HepG2 (cell line): ENCODE results near the gene PIGC. TPM values are rescaled to one million over a fixed set of nuclear protein-coding genes. Genes with fewer than 3 reads are reported as not detected.

Experiments used
- ATAC-seq: fragments of 200-7000 bp; cut with Tn5 transposase; 3 replicates; pipeline ENCODE4 v1.9.1; 2020; ENCODE audit warnings: mild to moderate bottlenecking, moderate library complexity
- BruUV-seq: library from RNA; stranded (reverse); fragments of 400-500 nt; replicated peaks from 2 replicates; lab custom pipeline; 2021; lab: Mats Ljungman, UMichigan
- CTCF ChIA-PET: fragments of 300-600 bp; formaldehyde crosslinking; extraction: SDS; loops from one replicate; lab custom pipeline; 2021; ENCODE audit warnings: low total read pairs, inconsistent platforms, low intra/inter-chr PET ratio; lab: Yijun Ruan, JAX
- POLR2A ChIA-PET: fragments of 350-600 bp; sonication (Branson Sonifier 250); formaldehyde crosslinking; loops from one replicate; lab custom pipeline; 2020; ENCODE audit warnings: antibody characterized with exemption, inconsistent platforms; lab: Yijun Ruan, JAX
- DNase-seq: peaks from one replicate; pipeline ENCODE4 v3.0.0-alpha.2; 2015; ENCODE audit warnings: low spot score
- FAIRE-seq: peaks from 3 replicates; lab custom pipeline; 2011; peaks lifted over from hg19 to GRCh38; lab: Jason Lieb, UNC
- H2AFZ ChIP-seq: one replicate; pipeline ENCODE4 v1.6.1; 2011; ENCODE audit warnings: low read length, inconsistent platforms
- H3K27ac ChIP-seq: fragments of 300-600 bp; 3 replicates; pipeline ENCODE4 v1.8.0; 2011; ENCODE audit warnings: mixed run types, mild to moderate bottlenecking, mixed read lengths, low read length, inconsistent platforms; ENCODE audit not compliant: insufficient read depth; ENCODE audit errors: extremely low read length
- H3K27me3 ChIP-seq, 2 experiments: fragments of 200-600 bp in 1 of 2; 2 replicates in 1 of 2; 3 replicates in 1 of 2; pipeline versions ENCODE4 v1.6.0 to v1.8.0; 2011; ENCODE audit warnings: low read length in 2 of 2, mild to moderate bottlenecking in 2 of 2, moderate library complexity in 2 of 2, inconsistent platforms in 1 of 2; ENCODE audit not compliant: insufficient read depth in 2 of 2, control insufficient read depth in 1 of 2
- H3K36me3 ChIP-seq, 2 experiments: fragments of 200-600 bp in 1 of 2; replicated peaks in 1 of 2; 2 replicates in 1 of 2; 3 replicates in 1 of 2; pipeline versions ENCODE4 v1.5.1 to v1.8.0; 2011; ENCODE audit warnings: low read length in 2 of 2, inconsistent platforms in 1 of 2; ENCODE audit not compliant: insufficient read depth in 2 of 2, control insufficient read depth in 1 of 2
- H3K4me1 ChIP-seq: 2 replicates; pipeline ENCODE4 v1.5.1; 2012; ENCODE audit warnings: low read length, inconsistent platforms; ENCODE audit not compliant: insufficient read depth
- H3K4me2 ChIP-seq: 2 replicates; pipeline ENCODE4 v1.6.0; 2011; ENCODE audit warnings: low read depth, low read length, inconsistent platforms
- H3K4me3 ChIP-seq, 3 experiments: fragments of 200-600 bp in 1 of 3; sonication (generic), shearing (Covaris generic) in 1 of 3; replicated peaks in 1 of 3; 2 replicates each; pipeline ENCODE4 v1.5.1; 2011 to 2016; ENCODE audit warnings: low read length in 3 of 3, inconsistent platforms in 2 of 3, low read depth in 2 of 3, mild to moderate bottlenecking in 2 of 3, control low read depth in 1 of 3, mixed read lengths in 1 of 3; ENCODE audit not compliant: insufficient read depth in 1 of 3
- H3K79me2 ChIP-seq: one replicate; pipeline ENCODE4 v1.6.1; 2011; ENCODE audit warnings: low read length, inconsistent platforms; ENCODE audit not compliant: insufficient read depth
- H3K9ac ChIP-seq: 2 replicates; pipeline ENCODE4 v1.6.0; 2011; ENCODE audit warnings: mild to moderate bottlenecking, low read depth, low read length, inconsistent platforms; ENCODE audit not compliant: insufficient read depth
- H3K9me3 ChIP-seq: 2 replicates; pipeline ENCODE4 v1.5.1; 2012; ENCODE audit warnings: mild to moderate bottlenecking, low read length
- H4K20me1 ChIP-seq: 2 replicates; pipeline ENCODE4 v1.6.0; 2011; ENCODE audit warnings: inconsistent platforms, mild to moderate bottlenecking, low read length, moderate library complexity; ENCODE audit not compliant: insufficient read depth
- ATM ChIP-seq: fragments of 450-650 bp; IDR thresholded peaks from 2 replicates; pipeline ENCODE4 v1.7.1; 2017; ENCODE audit warnings: mild to moderate bottlenecking, borderline replicate concordance
- HHEX ChIP-seq: IDR thresholded peaks from 2 replicates; pipeline ENCODE4 v1.6.1; 2016; ENCODE audit warnings: control low read depth
- HOXD1 ChIP-seq: sonication (generic); formaldehyde crosslinking; IDR thresholded peaks from 2 replicates; pipeline ENCODE4 v1.5.0; 2020; ENCODE audit warnings: missing genetic modification reagents
- RAD51 ChIP-seq: fragments of 450-650 bp; IDR thresholded peaks from 2 replicates; pipeline ENCODE4 v1.6.1; 2016; ENCODE audit warnings: borderline replicate concordance
- RBFOX2 ChIP-seq: fragments of 200-400 bp; formaldehyde crosslinking; IDR thresholded peaks from 2 replicates; pipeline ENCODE4 v1.6.1; 2017; ENCODE audit warnings: low read depth, mild to moderate bottlenecking, low read length
- ZFX ChIP-seq: sonication (generic); formaldehyde crosslinking; IDR thresholded peaks from 2 replicates; pipeline ENCODE4 v1.4.0; 2020; ENCODE audit warnings: mild to moderate bottlenecking, low read depth, missing genetic modification reagents, moderate library complexity
- ZMYM2 ChIP-seq: sonication (generic); formaldehyde crosslinking; IDR thresholded peaks from 2 replicates; pipeline ENCODE4 v1.8.0; 2022; ENCODE audit warnings: mild to moderate bottlenecking, missing genetic modification reagents
- ZNF317 ChIP-seq: sonication (generic); formaldehyde crosslinking; IDR thresholded peaks from 2 replicates; pipeline ENCODE4 v1.5.0; 2020; ENCODE audit warnings: mild to moderate bottlenecking, missing genetic modification reagents
- ZNF484 ChIP-seq: sonication (generic); formaldehyde crosslinking; IDR thresholded peaks from 2 replicates; pipeline ENCODE4 v1.5.1; 2020; ENCODE audit warnings: mild to moderate bottlenecking, low read depth, missing genetic modification reagents, borderline replicate concordance
- ZNF558 ChIP-seq: sonication (generic); formaldehyde crosslinking; IDR thresholded peaks from 2 replicates; pipeline ENCODE4 v1.9.0; 2022; ENCODE audit warnings: mild to moderate bottlenecking, missing genetic modification reagents, borderline replicate concordance
- ZNF720 ChIP-seq: sonication (generic); formaldehyde crosslinking; IDR thresholded peaks from 2 replicates; pipeline ENCODE4 v1.4.0; 2020; ENCODE audit warnings: missing genetic modification reagents
- ZNF839 ChIP-seq: sonication (generic); formaldehyde crosslinking; IDR thresholded peaks from 2 replicates; pipeline ENCODE4 v1.4.0; 2020; ENCODE audit warnings: missing genetic modification reagents, mild to moderate bottlenecking, borderline replicate concordance
- WGBS: methylation state at CpG from one replicate; pipeline ENCODE4 v1.1.6; 2017; ENCODE audit warnings: low lambda C conversion rate; 5-methylcytosine and 5-hydroxymethylcytosine counted together
- in situ Hi-C: cut with HindIII; loops from 2 replicates; pipeline ENCODE4 v1.10.0; 2017; ENCODE audit warnings: low pct_unique_long_range_greater_than_20kb; ENCODE audit not compliant: extremely low pct_ligation_motif_present
- intact Hi-C: fragments of 100-400 bp; cut with micrococcal nuclease; formaldehyde crosslinking; loops from one replicate; pipeline ENCODE4 v1.10.0; 2022; ENCODE audit not compliant: unreplicated experiment
- polyA plus RNA-seq, 8 experiments: library from polyadenylated mRNA; depleted of rRNA in 3 of 8; stranded (reverse) in 7 of 8; unstranded in 1 of 8; fragments of >200 nt; fragmentation: Illumina TruSeq in 4 of 8; extraction: Trizol in 4 of 8; gene quantifications; 2 replicates each; pipeline versions ENCODE4 v1.2.1 to v1.2.3, GENCODE V29; 2011 to 2016; ENCODE audit warnings: low read depth in 4 of 8, missing spikeins in 1 of 8, mixed read lengths in 1 of 8; ENCODE audit not compliant: insufficient read depth in 1 of 8
- total RNA-seq, 5 experiments: library from RNA; depleted of rRNA; stranded (reverse); fragments of >200 nt; fragmentation: Illumina TruSeq; extraction: Trizol; gene quantifications; 2 replicates each; pipeline ENCODE4 v1.2.3, GENCODE V29; 2016; ENCODE audit warnings: low read depth in 1 of 5
- TF ChIP-seq, protein P1 (sequence below): sonication (generic); formaldehyde crosslinking; IDR thresholded peaks from 2 replicates; pipeline ENCODE4 v1.5.1; 2020; ENCODE audit warnings: mild to moderate bottlenecking, missing genetic modification reagents, borderline replicate concordance
- TF ChIP-seq, protein P2 (sequence below): IDR thresholded peaks from 2 replicates; pipeline ENCODE4 v1.6.1; 2016; ENCODE audit warnings: missing biosample characterization, missing genetic modification reagents, low read depth
- TF ChIP-seq, protein P3 (sequence below): sonication (generic); formaldehyde crosslinking; IDR thresholded peaks from 2 replicates; pipeline ENCODE4 v1.5.0; 2020; ENCODE audit warnings: missing genetic modification reagents

The PIGC gene
- total and polyA plus RNA-seq, 2 of the 13 experiments (the other 11 are each of a cell fraction or from before 2014, with no cell fraction given) = 26.7 to 29.5 TPM

DNA sequence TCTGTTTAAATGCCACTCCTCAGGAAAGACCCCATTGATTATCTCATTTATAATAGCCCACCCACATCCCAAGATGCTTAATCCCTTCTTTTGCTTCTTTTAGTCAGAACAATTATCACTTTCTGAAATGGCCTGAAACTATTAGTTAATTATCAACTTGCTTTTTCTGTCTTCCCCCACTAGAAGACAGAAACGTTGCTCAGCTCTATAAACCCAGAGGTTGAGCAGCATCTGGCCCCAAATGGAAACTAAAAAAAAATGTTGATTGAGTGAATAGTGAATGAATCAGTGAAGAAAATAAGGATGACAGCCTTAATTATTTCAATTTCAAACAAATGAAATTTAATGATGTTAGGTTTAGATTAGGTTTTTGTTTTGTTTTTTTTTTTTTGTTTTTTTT is 38.2 kb upstream of the PIGC start (continued):
- TF ChIP-seq, protein P1, sequence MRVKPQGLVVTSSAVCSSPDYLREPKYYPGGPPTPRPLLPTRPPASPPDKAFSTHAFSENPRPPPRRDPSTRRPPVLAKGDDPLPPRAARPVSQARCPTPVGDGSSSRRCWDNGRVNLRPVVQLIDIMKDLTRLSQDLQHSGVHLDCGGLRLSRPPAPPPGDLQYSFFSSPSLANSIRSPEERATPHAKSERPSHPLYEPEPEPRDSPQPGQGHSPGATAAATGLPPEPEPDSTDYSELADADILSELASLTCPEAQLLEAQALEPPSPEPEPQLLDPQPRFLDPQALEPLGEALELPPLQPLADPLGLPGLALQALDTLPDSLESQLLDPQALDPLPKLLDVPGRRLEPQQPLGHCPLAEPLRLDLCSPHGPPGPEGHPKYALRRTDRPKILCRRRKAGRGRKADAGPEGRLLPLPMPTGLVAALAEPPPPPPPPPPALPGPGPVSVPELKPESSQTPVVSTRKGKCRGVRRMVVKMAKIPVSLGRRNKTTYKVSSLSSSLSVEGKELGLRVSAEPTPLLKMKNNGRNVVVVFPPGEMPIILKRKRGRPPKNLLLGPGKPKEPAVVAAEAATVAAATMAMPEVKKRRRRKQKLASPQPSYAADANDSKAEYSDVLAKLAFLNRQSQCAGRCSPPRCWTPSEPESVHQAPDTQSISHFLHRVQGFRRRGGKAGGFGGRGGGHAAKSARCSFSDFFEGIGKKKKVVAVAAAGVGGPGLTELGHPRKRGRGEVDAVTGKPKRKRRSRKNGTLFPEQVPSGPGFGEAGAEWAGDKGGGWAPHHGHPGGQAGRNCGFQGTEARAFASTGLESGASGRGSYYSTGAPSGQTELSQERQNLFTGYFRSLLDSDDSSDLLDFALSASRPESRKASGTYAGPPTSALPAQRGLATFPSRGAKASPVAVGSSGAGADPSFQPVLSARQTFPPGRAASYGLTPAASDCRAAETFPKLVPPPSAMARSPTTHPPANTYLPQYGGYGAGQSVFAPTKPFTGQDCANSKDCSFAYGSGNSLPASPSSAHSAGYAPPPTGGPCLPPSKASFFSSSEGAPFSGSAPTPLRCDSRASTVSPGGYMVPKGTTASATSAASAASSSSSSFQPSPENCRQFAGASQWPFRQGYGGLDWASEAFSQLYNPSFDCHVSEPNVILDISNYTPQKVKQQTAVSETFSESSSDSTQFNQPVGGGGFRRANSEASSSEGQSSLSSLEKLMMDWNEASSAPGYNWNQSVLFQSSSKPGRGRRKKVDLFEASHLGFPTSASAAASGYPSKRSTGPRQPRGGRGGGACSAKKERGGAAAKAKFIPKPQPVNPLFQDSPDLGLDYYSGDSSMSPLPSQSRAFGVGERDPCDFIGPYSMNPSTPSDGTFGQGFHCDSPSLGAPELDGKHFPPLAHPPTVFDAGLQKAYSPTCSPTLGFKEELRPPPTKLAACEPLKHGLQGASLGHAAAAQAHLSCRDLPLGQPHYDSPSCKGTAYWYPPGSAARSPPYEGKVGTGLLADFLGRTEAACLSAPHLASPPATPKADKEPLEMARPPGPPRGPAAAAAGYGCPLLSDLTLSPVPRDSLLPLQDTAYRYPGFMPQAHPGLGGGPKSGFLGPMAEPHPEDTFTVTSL (CRISPR knock-in tag) = no peak
- TF ChIP-seq ZNF839 (no peak), ZNF558 (CRISPR knock-in tag) (no peak)

DNA sequence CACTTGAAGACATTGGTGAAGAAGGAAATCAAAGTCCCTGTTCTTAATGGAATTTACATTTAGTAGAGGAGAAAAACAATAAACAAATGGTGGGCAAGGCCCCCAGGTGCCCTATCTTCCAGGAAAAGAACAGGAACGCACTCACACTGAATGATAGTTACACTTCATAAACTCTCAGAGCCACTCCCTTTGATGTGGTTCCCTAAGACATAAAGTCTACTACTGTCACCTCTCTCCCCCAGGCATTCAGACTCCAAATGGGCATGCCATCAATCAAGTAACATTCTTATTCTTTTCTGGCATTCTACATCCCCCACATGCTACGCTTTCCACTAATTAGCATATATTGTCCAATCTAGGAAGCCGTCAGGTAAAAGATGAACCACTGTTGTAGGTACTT is 36.6 kb upstream of the PIGC start:
- Histone ChIP-seq H2AFZ (no peak overlapping the region), H3K4me3 (no peak overlapping the region), H3K9me3 (no peaks in the 10 kb centered on the region), H3K4me2 (no peak overlapping the region), H3K79me2 (no peaks in the 10 kb centered on the region), H3K27me3 (no peaks in the 10 kb centered on the region; a peak in 1 of 5 replicates), H3K4me1 (peaks cover 29% of the 10 kb centered on the region)
- in situ Hi-C loops = no loop called here
- 61% methylated on average over 3 of the region's 3 CpGs for whole genome bisulfite sequencing
- DNase-seq = no peak
- TF ChIP-seq ZNF317 (CRISPR knock-in tag) (no peak), RAD51 (no peak), ZFX (CRISPR knock-in tag) (no peak), RBFOX2 (no peak), ZNF720 (no peak), ZNF484 (no peak), ZMYM2 (CRISPR knock-in tag) (no peak), HHEX (no peak), HOXD1 (CRISPR knock-in tag) (no peak), ATM (no peak)
- TF ChIP-seq, protein P2, sequence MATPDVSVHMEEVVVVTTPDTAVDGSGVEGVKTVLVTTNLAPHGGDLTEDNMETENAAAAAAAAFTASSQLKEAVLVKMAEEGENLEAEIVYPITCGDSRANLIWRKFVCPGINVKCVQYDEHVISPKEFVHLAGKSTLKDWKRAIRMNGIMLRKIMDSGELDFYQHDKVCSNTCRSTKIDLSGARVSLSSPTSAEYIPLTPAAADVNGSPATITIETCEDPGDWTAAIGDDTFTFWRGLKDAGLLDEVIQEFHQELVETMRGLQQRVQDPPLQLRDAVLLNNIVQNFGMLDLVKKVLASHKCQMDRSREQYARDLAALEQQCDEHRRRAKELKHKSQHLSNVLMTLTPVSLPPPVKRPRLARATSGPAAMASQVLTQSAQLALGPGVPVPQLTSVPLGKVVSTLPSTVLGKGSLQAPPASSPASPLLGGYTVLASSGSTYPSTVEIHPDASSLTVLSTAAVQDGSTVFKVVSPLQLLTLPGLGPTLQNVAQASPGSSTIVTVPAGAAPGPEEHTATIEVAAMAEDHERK (CRISPR knock-in tag) = no peak
- TF ChIP-seq, protein P3, sequence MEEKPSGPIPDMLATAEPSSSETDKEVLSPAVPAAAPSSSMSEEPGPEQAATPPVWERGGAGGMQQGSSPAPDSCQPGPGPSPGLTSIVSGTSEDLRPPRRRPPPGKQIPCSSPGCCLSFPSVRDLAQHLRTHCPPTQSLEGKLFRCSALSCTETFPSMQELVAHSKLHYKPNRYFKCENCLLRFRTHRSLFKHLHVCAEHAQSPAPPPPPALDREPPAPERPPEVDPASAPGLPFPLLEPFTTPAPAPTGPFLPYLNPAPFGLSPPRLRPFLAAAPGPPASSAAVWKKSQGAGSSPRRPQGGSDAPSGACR (CRISPR knock-in tag) = no peak
- TF ChIP-seq, all 625 proteins: peak for 0
- Histone ChIP-seq H4K20me1 (no peaks in the 10 kb centered on the region), H3K36me3 (no peaks in the 10 kb centered on the region), H3K9ac (no peak overlapping the region), H3K27ac (no peak overlapping the region)
- ATAC-seq (no peak), FAIRE-seq (no peak)
- ChIA-PET POLR2A (interaction anchor here (1.9 kb wide), 1 partner anchor 30 kb away, joined by 6 read pairs; no protein-coding TSS in a partner anchor), CTCF (no interaction called here)
- no TSS peak for BruUV-seq
- intact Hi-C loops = no loop called here
